H1 (cell line): Measurements from ENCODE around the gene ARID1B. TPM values are rescaled to one million over a fixed set of nuclear protein-coding genes. Genes with fewer than 3 reads are reported as not detected.

Source experiments
- CTCF ChIA-PET: fragments of 300-600 bp; sonication (Branson Sonifier 250); formaldehyde crosslinking; loops from one replicate; lab custom pipeline; 2021; ENCODE audit not compliant: partially characterized antibody; lab: Charles Lee
- POLR2A ChIA-PET: fragments of 300-600 bp; sonication (Branson Sonifier 250); formaldehyde crosslinking; loops from one replicate; lab custom pipeline; 2021; ENCODE audit warnings: inconsistent platforms; ENCODE audit not compliant: partially characterized antibody; lab: Charles Lee
- DNase-seq, 2 experiments: peaks; one replicate each; pipeline versions ENCODE4 v3.0.0 to v3.0.0-alpha.2; 2010 to 2022; ENCODE audit warnings: low spot score in 2 of 2, low read depth in 1 of 2, mixed read lengths in 1 of 2
- FAIRE-seq: peaks from 2 replicates; lab custom pipeline; 2011; peaks lifted over from hg19 to GRCh38; lab: Jason Lieb, UNC
- H2AFZ ChIP-seq: 2 replicates; pipeline ENCODE4 v1.8.1; 2012; ENCODE audit warnings: low read length, inconsistent platforms
- H2AK5ac ChIP-seq: 2 replicates; pipeline ENCODE4 v1.6.1; 2013; ENCODE audit warnings: low read depth, low read length
- H2BK120ac ChIP-seq: replicated peaks from 2 replicates; pipeline ENCODE3; 2013; ENCODE audit warnings: low read depth, low read length, inconsistent platforms
- H2BK12ac ChIP-seq: 2 replicates; pipeline ENCODE4 v1.6.1; 2013; ENCODE audit warnings: low read depth, low read length
- H2BK15ac ChIP-seq: 2 replicates; pipeline ENCODE4 v1.6.1; 2013; ENCODE audit warnings: low read length
- H2BK20ac ChIP-seq: 2 replicates; pipeline ENCODE4 v1.6.1; 2013; ENCODE audit warnings: low read length
- H2BK5ac ChIP-seq: 2 replicates; pipeline ENCODE4 v1.6.1; 2013; ENCODE audit warnings: low read depth, low read length
- H3K14ac ChIP-seq: 2 replicates; pipeline ENCODE4 v1.6.1; 2013; ENCODE audit warnings: inconsistent platforms; ENCODE audit not compliant: insufficient read length
- H3K18ac ChIP-seq: 2 replicates; pipeline ENCODE4 v1.6.1; 2013; ENCODE audit warnings: low read length; ENCODE audit errors: extremely low read depth
- H3K23ac ChIP-seq: 2 replicates; pipeline ENCODE4 v1.6.1; 2013; ENCODE audit warnings: inconsistent platforms; ENCODE audit not compliant: insufficient read length
- H3K23me2 ChIP-seq: 2 replicates; pipeline ENCODE4 v1.6.1; 2013; ENCODE audit warnings: low read depth, low read length
- H3K27ac ChIP-seq: 2 replicates; pipeline ENCODE4 v1.6.1; 2011; ENCODE audit warnings: low read depth, low read length, inconsistent platforms
- H3K27me3 ChIP-seq, 4 experiments: replicated peaks in 1 of 4; 1 replicate in 1 of 4; 2 replicates in 3 of 4; pipeline versions ENCODE4 v1.6.1 to v1.8.1; 2011 to 2013; ENCODE audit warnings: low read length in 3 of 4, mild to moderate bottlenecking in 3 of 4, inconsistent platforms in 2 of 4, mixed read lengths in 2 of 4, moderate library complexity in 1 of 4; ENCODE audit not compliant: control insufficient read depth in 3 of 4, insufficient read depth in 3 of 4; ENCODE audit errors: extremely low read depth in 1 of 4
- H3K36me3 ChIP-seq, 4 experiments: 2 replicates each; pipeline versions ENCODE4 v1.6.1 to v1.8.1; 2011 to 2013; ENCODE audit warnings: mild to moderate bottlenecking in 4 of 4, low read length in 3 of 4, moderate library complexity in 2 of 4, control low read depth in 1 of 4, inconsistent platforms in 1 of 4; ENCODE audit not compliant: insufficient read depth in 4 of 4, control insufficient read depth in 2 of 4
- H3K4ac ChIP-seq: replicated peaks from 2 replicates; pipeline ENCODE3; 2013; ENCODE audit warnings: low read length, low read depth, mixed read lengths, inconsistent platforms; ENCODE audit not compliant: insufficient read length
- H3K4me1 ChIP-seq, 4 experiments: replicated peaks in 1 of 4; 1 replicate in 1 of 4; 2 replicates in 3 of 4; pipeline versions ENCODE4 v1.6.1 to v1.8.1; 2011 to 2013; ENCODE audit warnings: low read length in 3 of 4, inconsistent platforms in 2 of 4, mixed read lengths in 1 of 4; ENCODE audit not compliant: insufficient read depth in 4 of 4, control insufficient read depth in 3 of 4
- H3K4me2 ChIP-seq, 2 experiments: 2 replicates each; pipeline versions ENCODE4 v1.6.1 to v1.8.1; 2011 to 2013; ENCODE audit warnings: low read depth in 2 of 2, low read length in 2 of 2, control low read depth in 1 of 2, inconsistent platforms in 1 of 2, mild to moderate bottlenecking in 1 of 2; ENCODE audit not compliant: insufficient read depth in 1 of 2
- H3K4me3 ChIP-seq, 4 experiments: fragments of 200-600, 300-600 bp in 1 of 4; sonication (generic), shearing (Covaris generic), sonication (Bioruptor Twin) in 1 of 4; 2 replicates each; pipeline versions ENCODE4 v1.5.1 to v1.8.1; 2011 to 2016; ENCODE audit warnings: low read length in 4 of 4, low read depth in 3 of 4, control low read depth in 2 of 4, inconsistent platforms in 2 of 4, mild to moderate bottlenecking in 2 of 4, mixed read lengths in 1 of 4, moderate library complexity in 1 of 4; ENCODE audit not compliant: insufficient read depth in 2 of 4; ENCODE audit errors: extremely low read depth in 1 of 4
- H3K56ac ChIP-seq: replicated peaks from 2 replicates; pipeline ENCODE3; 2013; ENCODE audit warnings: low read depth, mild to moderate bottlenecking, mixed read lengths, low read length, inconsistent platforms; ENCODE audit not compliant: insufficient read length
- H3K79me1 ChIP-seq: 2 replicates; pipeline ENCODE4 v1.6.1; 2013; ENCODE audit warnings: low read depth, low read length, control low read depth
- H3K79me2 ChIP-seq, 2 experiments: 2 replicates each; pipeline versions ENCODE4 v1.6.1 to v1.8.1; 2012 to 2013; ENCODE audit warnings: low read length in 2 of 2, mild to moderate bottlenecking in 2 of 2, inconsistent platforms in 1 of 2; ENCODE audit not compliant: insufficient read depth in 2 of 2, control insufficient read depth in 1 of 2
- H3K9ac ChIP-seq, 4 experiments: replicated peaks in 1 of 4; 1 replicate in 1 of 4; 2 replicates in 3 of 4; pipeline versions ENCODE4 v1.6.1 to v1.8.1; 2011 to 2013; ENCODE audit warnings: low read depth in 3 of 4, low read length in 3 of 4, control low read depth in 2 of 4, mild to moderate bottlenecking in 2 of 4, moderate library complexity in 2 of 4, inconsistent platforms in 1 of 4; ENCODE audit errors: extremely low read depth in 1 of 4
- H3K9me3 ChIP-seq, 2 experiments: 2 replicates each; pipeline versions ENCODE4 v1.6.1 to v1.8.1; 2012 to 2013; ENCODE audit warnings: mild to moderate bottlenecking in 2 of 2, moderate library complexity in 2 of 2, control low read depth in 1 of 2, inconsistent platforms in 1 of 2, low read depth in 1 of 2, low read length in 1 of 2, mixed read lengths in 1 of 2; ENCODE audit not compliant: insufficient read depth in 2 of 2
- H4K20me1 ChIP-seq, 2 experiments: replicated peaks in 1 of 2; 2 replicates each; pipeline versions ENCODE3 to v1.8.1; 2011 to 2013; ENCODE audit warnings: inconsistent platforms in 2 of 2, low read length in 2 of 2, mild to moderate bottlenecking in 1 of 2; ENCODE audit not compliant: insufficient read depth in 2 of 2, control insufficient read depth in 1 of 2
- H4K5ac ChIP-seq: 2 replicates; pipeline ENCODE4 v1.6.1; 2013; ENCODE audit warnings: low read length, low read depth, mixed read lengths, inconsistent platforms; ENCODE audit not compliant: insufficient read length
- H4K8ac ChIP-seq: 2 replicates; pipeline ENCODE4 v1.8.0; 2013; ENCODE audit warnings: mild to moderate bottlenecking, moderate library complexity, low read length, inconsistent platforms; ENCODE audit not compliant: insufficient read depth; ENCODE audit errors: extremely low read depth
- H4K91ac ChIP-seq: replicated peaks from 2 replicates; pipeline ENCODE3; 2013; ENCODE audit warnings: low read length, mixed read lengths, inconsistent platforms; ENCODE audit not compliant: insufficient read length
- FOSL1 ChIP-seq: IDR thresholded peaks from 2 replicates; pipeline ENCODE4 v1.6.1; 2011; ENCODE audit warnings: mild to moderate bottlenecking, low read depth, low read length, moderate library complexity; ENCODE audit not compliant: insufficient read depth
- POU5F1 ChIP-seq: IDR thresholded peaks from 2 replicates; pipeline ENCODE4 v1.6.1; 2011; ENCODE audit warnings: low read depth, mild to moderate bottlenecking, low read length, moderate library complexity
- WGBS, 2 experiments: shearing (Covaris generic) in 1 of 2; methylation state at CpG; one replicate each; pipeline versions ENCODE4 v1.1.6 to v1.1.7; 2013 to 2015; ENCODE audit warnings: low lambda C conversion rate in 2 of 2, mixed read lengths in 2 of 2, inconsistent platforms in 1 of 2, low coverage in 1 of 2, missing lambda C conversion rate in 1 of 2; ENCODE audit not compliant: insufficient replicate concordance in 2 of 2, insufficient coverage in 1 of 2, insufficient read length in 1 of 2; ENCODE audit errors: extremely low coverage in 1 of 2, missing lambda C conversion rate in 1 of 2; 5-methylcytosine and 5-hydroxymethylcytosine counted together
- polyA plus RNA-seq, 7 experiments: library from polyadenylated mRNA; depleted of rRNA in 3 of 7; stranded (reverse) in 5 of 7; unstranded in 2 of 7; fragments of >200 nt in 5 of 7; fragments of 200-250 nt in 2 of 7; gene quantifications; 1 replicate in 5 of 7; 2 replicates in 1 of 7; 4 replicates in 1 of 7; pipeline versions ENCODE4 v1.2.1 to v1.2.3, GENCODE V29; 2011 to 2013; ENCODE audit warnings: missing spikeins in 2 of 7, mixed read lengths in 2 of 7
- total RNA-seq: library from RNA; stranded (reverse); fragmentation: NEBNext Ultra II Directional; extraction: Animal tissue kit (Norgen Biotek cat#: 25700); gene quantifications from 2 replicates; pipeline ENCODE4 v1.2.1, GENCODE V29; 2021

Gene ARID1B
- total and polyA plus RNA-seq, 2 of the 8 experiments (the other 6 are each of a cell fraction or from before 2014, with no cell fraction given) = 24.3 to 70.3 TPM

DNA sequence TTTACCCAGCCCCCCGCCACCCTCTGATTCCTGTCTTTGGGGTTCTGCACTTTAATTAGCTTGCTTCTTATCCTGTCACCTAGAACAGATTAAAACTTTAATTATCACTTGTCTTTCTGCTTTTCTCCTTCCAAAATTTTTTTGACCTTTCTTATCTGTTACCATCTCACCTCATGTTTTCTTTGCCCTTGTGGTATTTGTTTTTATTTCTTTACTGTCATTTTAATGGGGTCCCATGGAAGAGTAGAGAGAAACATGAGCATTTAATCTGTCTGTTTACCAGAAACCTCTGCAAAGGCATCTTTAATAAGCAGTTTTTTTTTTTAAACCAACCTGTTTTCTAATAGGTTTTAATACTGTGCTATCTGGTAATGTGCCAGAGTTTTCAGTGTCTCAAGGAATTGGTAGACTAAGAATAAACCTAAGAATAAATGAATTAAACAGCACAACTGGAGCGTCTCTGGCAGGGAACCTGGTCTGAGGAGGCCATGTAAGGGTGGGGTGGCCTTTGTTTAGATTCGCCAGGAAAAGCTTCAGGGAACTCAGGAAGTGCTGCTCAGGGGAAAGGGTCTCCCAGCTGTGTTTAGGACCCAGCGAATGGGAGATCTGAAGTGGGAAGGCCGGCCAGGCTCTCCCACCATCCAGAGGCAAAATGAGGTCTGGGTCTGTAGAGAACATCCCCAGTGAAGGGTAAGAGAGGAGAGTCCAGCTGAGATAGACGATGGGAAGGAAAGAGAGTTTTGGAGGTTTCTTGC, 69.8 kb downstream of the ARID1B start:
- H3K27ac ChIP-seq = no peak overlapping the region
- H4K91ac ChIP-seq = no peak overlapping the region
- H3K79me1 ChIP-seq = peaks cover 5% of the 10 kb centered on the region; the same call in 1 of the 2 replicates
- no peak overlapping the region for H3K23ac ChIP-seq
- H3K4ac ChIP-seq = no peak overlapping the region
- no peak overlapping the region for H2BK5ac ChIP-seq
- 66% methylated on average over 6 of the region's 6 CpGs; no CpG with 5 or more reads in 1 of the 2 experiments for WGBS, 2 experiments
- H3K79me2 ChIP-seq = peaks cover 2 to 98% of the 10 kb centered on the region in 2 experiments; a peak in 3 of 4 replicates
- H3K27me3 ChIP-seq = no peaks in the 10 kb centered on the region
- ChIA-PET CTCF (interaction anchor here (0.6 to 1.2 kb wide), 3 partner anchors 35 to 193 kb away, joined by 4 read pairs; no protein-coding TSS in a partner anchor), POLR2A (no interaction called here)
- peaks cover 0 to 3% of the 10 kb centered on the region in 2 experiments for H4K20me1 ChIP-seq
- no peak overlapping the region for H3K14ac ChIP-seq
- no peak overlapping the region for H3K9ac ChIP-seq
- H3K18ac ChIP-seq = no peak overlapping the region
- no peak overlapping the region for H2BK15ac ChIP-seq
- H3K4me1 ChIP-seq = peaks cover 0 to 37% (median 15%) of the 10 kb centered on the region in 4 experiments; a peak in 5 of 7 replicates
- H3K4me3 ChIP-seq = no peak overlapping the region
- H2AFZ ChIP-seq = no peak overlapping the region
- H3K9me3 ChIP-seq = no peaks in the 10 kb centered on the region
- TF ChIP-seq POU5F1 (no peak), FOSL1 (peak; percentile 37; the same call in 1 of the 2 replicates)
- TF ChIP-seq, all 59 proteins: peak for 1
- no peak overlapping the region for H4K5ac ChIP-seq
- no peak for DNase-seq
- no peak overlapping the region for H2BK12ac ChIP-seq
- H3K4me2 ChIP-seq = no peak overlapping the region
- no peak overlapping the region for H2BK20ac ChIP-seq
- H2BK120ac ChIP-seq = no peak overlapping the region
- H4K8ac ChIP-seq = no peak overlapping the region
- FAIRE-seq = no peak
- no peaks in the 10 kb centered on the region for H3K23me2 ChIP-seq
- H3K36me3 ChIP-seq = no peaks in the 10 kb centered on the region
- no peak overlapping the region for H2AK5ac ChIP-seq
- H3K56ac ChIP-seq = no peak overlapping the region
